Spleen (tissue), 7 donors: ENCODE results near the gene PXK.

Source experiments
- POLR2A ChIP-seq, 3 donors: fragments of 450-650 bp; IDR thresholded peaks; one replicate each; pipeline ENCODE4 v1.5.1; 2017; ENCODE audit warnings: antibody characterized with exemption in 3 of 3, mild to moderate bottlenecking in 1 of 3
- POLR2AphosphoS5 ChIP-seq, 3 donors: sonication (generic); formaldehyde crosslinking; IDR thresholded peaks; one replicate each; pipeline ENCODE4 v1.5.1; 2017; ENCODE audit warnings: antibody characterized with exemption in 3 of 3
- TF ChIP-seq, protein P1 (sequence below), 11 experiments: fragments of 200-600 bp in 7 of 11; fragments of 450-650 bp in 4 of 11; sonication (generic) in 4 of 11; IDR thresholded peaks in 8 of 11; conservative IDR thresholded peaks in 3 of 11; 1 replicate in 7 of 11; 2 replicates in 4 of 11; pipeline versions ENCODE4 v1.4.0 to v1.8.0; 2016 to 2021; ENCODE audit warnings: antibody characterized with exemption in 11 of 11, inconsistent platforms in 4 of 11, mild to moderate bottlenecking in 1 of 11
- donor health status: DM: no; HTN: no; CAD: no; lungs with moderate emphysema.
- donor health status: DM: no; HTN: no; CAD: no.
- donor health status: DM: no; HTN: no; CAD: no.

DNA sequence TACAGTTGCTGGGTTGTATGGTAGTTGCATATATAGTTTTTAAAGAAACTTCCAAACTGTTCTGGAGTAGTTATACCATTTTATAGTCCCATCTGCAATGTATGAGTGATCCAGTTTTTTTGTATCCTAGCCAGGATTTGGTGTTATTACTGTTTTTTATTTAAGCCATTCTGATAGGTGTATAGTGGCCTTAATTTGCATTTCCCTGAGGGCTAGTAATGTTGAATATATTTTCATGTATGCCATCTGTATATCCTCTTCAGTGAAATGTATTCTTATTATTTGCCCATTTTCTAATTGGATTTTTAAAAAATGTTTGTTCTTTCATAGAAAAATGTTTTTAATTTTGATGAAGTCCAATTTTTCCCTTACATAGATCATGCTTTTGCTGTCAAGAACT is 29.2 kb downstream of the PXK start:
- TF ChIP-seq, protein P1, sequence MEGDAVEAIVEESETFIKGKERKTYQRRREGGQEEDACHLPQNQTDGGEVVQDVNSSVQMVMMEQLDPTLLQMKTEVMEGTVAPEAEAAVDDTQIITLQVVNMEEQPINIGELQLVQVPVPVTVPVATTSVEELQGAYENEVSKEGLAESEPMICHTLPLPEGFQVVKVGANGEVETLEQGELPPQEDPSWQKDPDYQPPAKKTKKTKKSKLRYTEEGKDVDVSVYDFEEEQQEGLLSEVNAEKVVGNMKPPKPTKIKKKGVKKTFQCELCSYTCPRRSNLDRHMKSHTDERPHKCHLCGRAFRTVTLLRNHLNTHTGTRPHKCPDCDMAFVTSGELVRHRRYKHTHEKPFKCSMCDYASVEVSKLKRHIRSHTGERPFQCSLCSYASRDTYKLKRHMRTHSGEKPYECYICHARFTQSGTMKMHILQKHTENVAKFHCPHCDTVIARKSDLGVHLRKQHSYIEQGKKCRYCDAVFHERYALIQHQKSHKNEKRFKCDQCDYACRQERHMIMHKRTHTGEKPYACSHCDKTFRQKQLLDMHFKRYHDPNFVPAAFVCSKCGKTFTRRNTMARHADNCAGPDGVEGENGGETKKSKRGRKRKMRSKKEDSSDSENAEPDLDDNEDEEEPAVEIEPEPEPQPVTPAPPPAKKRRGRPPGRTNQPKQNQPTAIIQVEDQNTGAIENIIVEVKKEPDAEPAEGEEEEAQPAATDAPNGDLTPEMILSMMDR (IDR thresholded peaks at IDR 0.05 in 8 of 11, conservative IDR thresholded peaks at IDR 0.05 in 3 of 11): no peak
- no peak for TF ChIP-seq POLR2A (IDR thresholded peaks at IDR 0.05)
- no peak for TF ChIP-seq POLR2AphosphoS5 (IDR thresholded peaks at IDR 0.05)
